PC-9 (cell line): ENCODE measurements around the gene ZDHHC3.

Source experiments
- EZH2 ChIP-seq: fragments of 200-600 bp; sonication (generic); IDR thresholded peaks from 2 replicates; pipeline ENCODE4 v1.8.0; 2017; ENCODE audit warnings: antibody characterized with exemption, low read depth
- TF ChIP-seq, protein P1 (sequence below): fragments of 200-600 bp; sonication (generic); conservative IDR thresholded peaks from 2 replicates; pipeline ENCODE4 v1.6.1; 2017; ENCODE audit warnings: mixed run types, antibody characterized with exemption, mild to moderate bottlenecking, moderate library complexity

DNA sequence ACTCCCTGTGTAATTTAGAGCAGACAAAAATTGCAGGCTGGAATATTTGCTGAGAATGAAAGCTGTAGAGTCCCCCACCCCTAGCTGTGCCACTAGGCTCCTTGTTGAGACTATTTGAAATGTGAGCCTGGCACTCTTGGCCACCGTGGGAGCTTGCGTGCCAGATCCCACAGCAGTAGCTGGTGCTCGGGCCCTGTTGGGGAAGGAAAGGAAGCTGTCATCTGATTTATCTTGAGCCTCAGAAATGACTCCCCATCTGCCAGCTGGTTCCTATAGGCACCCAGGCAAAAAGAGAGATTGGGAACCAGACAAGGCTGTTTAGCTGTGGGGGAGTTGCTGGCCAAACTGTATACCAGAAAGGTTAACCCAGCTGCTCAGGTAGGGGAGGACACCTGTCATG is 26.7 kb upstream of the ZDHHC3 start:
- TF ChIP-seq, protein P1, sequence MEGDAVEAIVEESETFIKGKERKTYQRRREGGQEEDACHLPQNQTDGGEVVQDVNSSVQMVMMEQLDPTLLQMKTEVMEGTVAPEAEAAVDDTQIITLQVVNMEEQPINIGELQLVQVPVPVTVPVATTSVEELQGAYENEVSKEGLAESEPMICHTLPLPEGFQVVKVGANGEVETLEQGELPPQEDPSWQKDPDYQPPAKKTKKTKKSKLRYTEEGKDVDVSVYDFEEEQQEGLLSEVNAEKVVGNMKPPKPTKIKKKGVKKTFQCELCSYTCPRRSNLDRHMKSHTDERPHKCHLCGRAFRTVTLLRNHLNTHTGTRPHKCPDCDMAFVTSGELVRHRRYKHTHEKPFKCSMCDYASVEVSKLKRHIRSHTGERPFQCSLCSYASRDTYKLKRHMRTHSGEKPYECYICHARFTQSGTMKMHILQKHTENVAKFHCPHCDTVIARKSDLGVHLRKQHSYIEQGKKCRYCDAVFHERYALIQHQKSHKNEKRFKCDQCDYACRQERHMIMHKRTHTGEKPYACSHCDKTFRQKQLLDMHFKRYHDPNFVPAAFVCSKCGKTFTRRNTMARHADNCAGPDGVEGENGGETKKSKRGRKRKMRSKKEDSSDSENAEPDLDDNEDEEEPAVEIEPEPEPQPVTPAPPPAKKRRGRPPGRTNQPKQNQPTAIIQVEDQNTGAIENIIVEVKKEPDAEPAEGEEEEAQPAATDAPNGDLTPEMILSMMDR = no peak
- TF ChIP-seq EZH2 = no peak
